Coronary artery (tissue), 2 donors: ENCODE measurements around the gene FAM13A.

Experiments used
- DNase-seq: peaks from one replicate; pipeline ENCODE4 v3.0.0-alpha.2; 2017; ENCODE audit warnings: low spot score
- H3K27ac ChIP-seq, 2 donors: fragments of 200-600 bp; sonication (generic); one replicate each; pipeline ENCODE4 v1.5.1; 2016 to 2019
- H3K4me3 ChIP-seq: fragments of 200-600 bp; sonication (generic); 2 replicates; pipeline ENCODE4 v1.5.1; 2016; ENCODE audit warnings: mild to moderate bottlenecking, moderate library complexity
- CTCF ChIP-seq: fragments of 200-600 bp; sonication (generic); IDR thresholded peaks from one replicate; pipeline ENCODE4 v1.5.1; 2019; ENCODE audit warnings: antibody characterized with exemption

FAM13A gene

GRCh38 chr4:88788895-88789294 lies 268.1 kb downstream of the FAM13A start:
- no peak for DNase-seq
- Histone ChIP-seq H3K27ac (no peak overlapping the region), H3K4me3 (no peak overlapping the region)
- no peak for TF ChIP-seq CTCF

GRCh38 chr4:88788424-88788823 lies 268.6 kb downstream of the FAM13A start:
- TF ChIP-seq CTCF, result no peak
- no peak for DNase-seq
- Histone ChIP-seq H3K4me3 (no peak overlapping the region), H3K27ac (no peak overlapping the region)

GRCh38 chr4:88786011-88786410 lies 271.0 kb downstream of the FAM13A start:
- TF ChIP-seq CTCF, result no peak
- H3K27ac ChIP-seq, result no peak overlapping the region
- H3K4me3 ChIP-seq, result no peak overlapping the region
- DNase-seq, result no peak

- Histone ChIP-seq H3K27ac (no peak overlapping the region), H3K4me3 (no peak overlapping the region)
- no peak for DNase-seq
- no peak for TF ChIP-seq CTCF
Observed at GRCh38 chr4:88780389-88780788, 276.6 kb downstream of the FAM13A start.

- no peak for TF ChIP-seq CTCF
- no peak for DNase-seq
- no peak overlapping the region for H3K27ac ChIP-seq
- no peak overlapping the region for H3K4me3 ChIP-seq
Observed at GRCh38 chr4:88779431-88779830, 277.6 kb downstream of the FAM13A start.

GRCh38 chr4:88775529-88775928 lies 281.5 kb downstream of the FAM13A start:
- H3K4me3 ChIP-seq, result no peak overlapping the region
- no peak for TF ChIP-seq CTCF
- no peak overlapping the region for H3K27ac ChIP-seq
- no peak for DNase-seq

- Histone ChIP-seq H3K4me3 (no peak overlapping the region), H3K27ac (no peak overlapping the region)
- no peak for TF ChIP-seq CTCF
- no peak for DNase-seq
Observed at GRCh38 chr4:88775026-88775425, 282.0 kb downstream of the FAM13A start.
